ENCODE data around the gene CD276. TPM values are rescaled to one million over a fixed set of nuclear protein-coding genes. Genes with fewer than 3 reads are reported as not detected.

Gene CD276
- total and polyA plus RNA-seq, 8 donors = 10.4 to 185 (median 32.4) TPM

DNA sequence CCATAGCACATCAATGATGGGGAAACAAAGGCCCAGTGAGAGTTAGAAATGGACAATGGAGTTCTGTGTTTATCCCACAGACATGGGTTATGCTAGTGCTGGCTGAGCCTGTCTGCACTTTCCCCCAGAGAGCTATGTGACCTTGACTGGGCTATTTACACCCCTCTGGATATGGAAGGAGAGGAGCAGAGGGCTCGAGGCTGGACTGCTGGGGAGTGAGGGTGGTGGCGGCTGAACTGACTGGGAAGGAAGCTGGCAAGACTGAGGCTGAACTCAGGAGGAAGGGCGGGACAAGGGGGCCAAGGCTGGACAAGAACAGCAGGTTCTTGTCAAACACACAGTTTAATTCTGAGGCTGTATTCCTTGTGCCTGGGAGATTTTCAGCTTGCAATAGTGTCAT is 79.7 kb downstream of the CD276 start:
- Histone ChIP-seq H3K4me3 (no peak overlapping the region), H3K27ac (no peak overlapping the region), H3K4me1 (no peaks in the 10 kb centered on the region), H3K27me3 (peaks cover 0 to 38% (median 0%) of the 10 kb centered on the region in 3 donors), H3K36me3 (no peaks in the 10 kb centered on the region), H3K9me3 (no peaks in the 10 kb centered on the region)
- intact Hi-C loops (cut with DNase I; ENCODE audit: low total_unique reads) = no loop called here
- WGBS, 5 donors = 27 to 44% (median 33%) methylated on average over 3 of the region's 3 CpGs
- TF ChIP-seq POLR2A (IDR thresholded peaks at IDR 0.05) (no peak), POLR2AphosphoS5 (IDR thresholded peaks at IDR 0.05) (no peak), EP300 (IDR thresholded peaks at IDR 0.05) (no peak)
- TF ChIP-seq, protein P1, sequence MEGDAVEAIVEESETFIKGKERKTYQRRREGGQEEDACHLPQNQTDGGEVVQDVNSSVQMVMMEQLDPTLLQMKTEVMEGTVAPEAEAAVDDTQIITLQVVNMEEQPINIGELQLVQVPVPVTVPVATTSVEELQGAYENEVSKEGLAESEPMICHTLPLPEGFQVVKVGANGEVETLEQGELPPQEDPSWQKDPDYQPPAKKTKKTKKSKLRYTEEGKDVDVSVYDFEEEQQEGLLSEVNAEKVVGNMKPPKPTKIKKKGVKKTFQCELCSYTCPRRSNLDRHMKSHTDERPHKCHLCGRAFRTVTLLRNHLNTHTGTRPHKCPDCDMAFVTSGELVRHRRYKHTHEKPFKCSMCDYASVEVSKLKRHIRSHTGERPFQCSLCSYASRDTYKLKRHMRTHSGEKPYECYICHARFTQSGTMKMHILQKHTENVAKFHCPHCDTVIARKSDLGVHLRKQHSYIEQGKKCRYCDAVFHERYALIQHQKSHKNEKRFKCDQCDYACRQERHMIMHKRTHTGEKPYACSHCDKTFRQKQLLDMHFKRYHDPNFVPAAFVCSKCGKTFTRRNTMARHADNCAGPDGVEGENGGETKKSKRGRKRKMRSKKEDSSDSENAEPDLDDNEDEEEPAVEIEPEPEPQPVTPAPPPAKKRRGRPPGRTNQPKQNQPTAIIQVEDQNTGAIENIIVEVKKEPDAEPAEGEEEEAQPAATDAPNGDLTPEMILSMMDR (IDR thresholded peaks at IDR 0.05) = no peak
- peak in 1 of 2 donors; percentile 68 for DNase-seq

Other genes with a start within 250 kb of the CD276 start
- not detected for gene REC114, start 241.2 kb upstream of the CD276 start, total RNA-seq
- not detected for gene REC114, start 241.2 kb upstream of the CD276 start, polyA plus RNA-seq
- gene NPTN, start 51.0 kb upstream of the CD276 start, total RNA-seq = 100 to 1,000 TPM in 4 of 5 donors, 10 to 100 TPM in 1; 58.8 to 228 (median 127) TPM
- 10 to 100 TPM; 41.4 to 73.4 (median 45.5) TPM for gene NPTN, start 51.0 kb upstream of the CD276 start, polyA plus RNA-seq
- gene INSYN1, start 69.0 kb downstream of the CD276 start, total RNA-seq = 10 to 100 TPM in 2 of 5 donors, 1 to 10 TPM in 2, under 1 TPM in 1; 0.14 to 39.7 (median 9.3) TPM
- gene INSYN1, start 69.0 kb downstream of the CD276 start, polyA plus RNA-seq = 10 to 100 TPM in 1 of 3 donors, 1 to 10 TPM in 2; 2.0 to 11.3 (median 5.6) TPM
- gene TBC1D21, start 189.2 kb downstream of the CD276 start, total RNA-seq = not detected
- gene TBC1D21, start 189.2 kb downstream of the CD276 start, polyA plus RNA-seq = not detected
- 10 to 100 TPM in 4 of 5 donors, 1 to 10 TPM in 1; 6.2 to 48.4 (median 36.8) TPM for gene LOXL1, start 242.1 kb downstream of the CD276 start, total RNA-seq
- gene LOXL1, start 242.1 kb downstream of the CD276 start, polyA plus RNA-seq = 10 to 100 TPM in 2 of 3 donors, 1 to 10 TPM in 1; 5.2 to 25.8 (median 12.5) TPM